Activated naive CD4-positive, alpha-beta T cell treated with anti-CD3 and anti-CD28 coated beads for 36 hours (primary cell): Measurements from ENCODE around the gene SLX9. TPM values are rescaled to one million over a fixed set of nuclear protein-coding genes. Genes with fewer than 3 reads are reported as not detected.
"Not testable (repeated sequence)": the region's sequence is repeated elsewhere in the genome, so short reads cannot be mapped to it uniquely, and the experiment has no call there.

Experiments
- CTCF ChIA-PET: fragments of 350-600 bp; sonication (Branson Sonifier 250); formaldehyde crosslinking; loops from one replicate; lab custom pipeline; 2021; ENCODE audit warnings: antibody characterized with exemption; lab: Charles Lee
- DNase-seq: peaks from one replicate; pipeline ENCODE4 v3.0.0-alpha.2; 2020
- H3K27ac Mint-ChIP-seq: one replicate; pipeline ENCODE4 v1.8.0; 2021; ENCODE audit warnings: mild to moderate bottlenecking, mixed read lengths
- H3K27me3 Mint-ChIP-seq: one replicate; pipeline ENCODE4 v1.8.0; 2021; ENCODE audit warnings: low read depth, mixed read lengths
- H3K36me3 Mint-ChIP-seq: one replicate; pipeline ENCODE4 v1.8.0; 2021; ENCODE audit warnings: low read depth, mixed read lengths
- H3K4me1 Mint-ChIP-seq: one replicate; pipeline ENCODE4 v1.8.0; 2021; ENCODE audit warnings: low read depth, mixed read lengths
- H3K4me3 Mint-ChIP-seq: one replicate; pipeline ENCODE4 v1.8.0; 2021; ENCODE audit warnings: mild to moderate bottlenecking, moderate library complexity, mixed read lengths
- H3K9me3 Mint-ChIP-seq: one replicate; pipeline ENCODE4 v1.8.0; 2021; ENCODE audit warnings: mixed read lengths
- intact Hi-C: fragments of 100-400 bp; cut with micrococcal nuclease; formaldehyde crosslinking; loops from one replicate; pipeline ENCODE4 v1.15.1; 2023
- total RNA-seq, 2 experiments: library from RNA; stranded (reverse); gene quantifications; one replicate each; pipeline ENCODE4 v1.2.3, GENCODE V29; 2021

The SLX9 gene
- total RNA-seq, 2 experiments from 2014 or later, result 61.8 to 63.4 TPM

DNA sequence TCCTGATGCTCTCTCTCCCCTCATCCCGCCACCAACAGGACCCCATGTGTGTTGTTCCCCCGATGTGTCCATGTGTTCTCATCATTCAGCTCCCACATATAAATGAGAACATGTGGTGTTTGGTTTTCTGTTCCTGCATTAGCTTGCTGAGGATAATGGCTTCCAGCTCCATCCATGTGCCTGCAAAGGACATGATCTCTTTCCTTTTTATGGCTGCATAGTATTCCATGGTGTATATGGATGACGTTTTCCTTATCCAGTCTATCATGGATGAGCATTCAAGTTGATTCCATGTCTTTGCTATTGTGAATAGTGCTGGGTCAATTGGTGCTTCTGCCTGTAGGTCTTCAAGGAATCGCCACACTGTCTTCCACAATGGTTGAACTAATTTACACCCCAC, 84.7 kb downstream of the SLX9 start:
- intact Hi-C loops, DNase-seq, H3K9me3 Mint-ChIP-seq, H3K4me3 Mint-ChIP-seq, H3K36me3 Mint-ChIP-seq, H3K27ac Mint-ChIP-seq, H3K27me3 Mint-ChIP-seq, CTCF ChIA-PET, H3K4me1 Mint-ChIP-seq: not testable (repeated sequence)

DNA sequence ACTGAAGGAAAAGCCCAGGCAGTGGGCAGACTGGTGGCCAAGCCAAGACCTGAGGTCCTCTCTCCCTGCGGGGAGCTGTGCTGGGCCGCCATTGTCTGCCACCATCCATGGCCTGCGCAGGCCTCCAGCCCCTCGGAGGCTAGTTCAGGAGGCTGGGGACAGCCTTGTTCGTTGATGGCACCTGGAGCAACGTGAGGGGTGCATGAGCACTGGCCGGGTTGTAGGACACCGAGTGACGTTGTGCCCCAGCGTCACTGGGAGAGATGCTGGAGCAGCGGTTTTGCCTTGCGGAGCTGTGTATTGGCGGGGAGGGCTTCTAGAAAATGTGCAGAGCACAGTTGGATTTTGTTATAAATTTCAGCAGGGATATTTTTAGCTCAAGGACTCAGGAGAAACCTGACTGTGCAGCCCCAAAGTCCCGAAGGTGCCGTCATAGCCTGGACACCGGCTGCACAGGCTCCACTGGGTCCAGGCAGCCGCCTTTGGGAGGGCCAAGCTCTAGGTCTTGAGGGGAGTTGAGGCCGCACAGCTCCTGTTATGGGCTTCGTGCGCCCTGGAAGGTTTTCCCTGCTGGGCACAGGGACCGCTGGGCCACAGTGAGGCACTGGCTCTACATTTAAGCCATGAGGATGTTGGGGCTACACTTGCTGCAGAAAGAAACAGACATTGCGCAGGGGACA, 86.4 kb downstream of the SLX9 start:
- Mint-ChIP-seq H3K27ac (no peak overlapping the region), H3K36me3 (no peaks in the 10 kb centered on the region), H3K4me1 (no peaks in the 10 kb centered on the region), H3K9me3 (peaks cover 8% of the 10 kb centered on the region), H3K27me3 (peaks cover 2% of the 10 kb centered on the region), H3K4me3 (no peak overlapping the region)
- intact Hi-C loops, result no loop called here
- no peak for DNase-seq
- CTCF ChIA-PET, result interaction anchor here (0.6 to 1.1 kb wide), 2 partner anchors 52 to 112 kb away, joined by 3 read pairs; no protein-coding TSS in a partner anchor

Other genes with a start within 250 kb of the SLX9 start
- not detected for gene KRTAP10-12, start 242.9 kb upstream of the SLX9 start, total RNA-seq
- not detected for gene TSPEAR, start 228.5 kb upstream of the SLX9 start, total RNA-seq
- gene UBE2G2, start 138.2 kb upstream of the SLX9 start, total RNA-seq, result 10 to 100 TPM; 94.0 to 95.2 TPM
- gene SUMO3, start 122.0 kb upstream of the SLX9 start, total RNA-seq, result 10 to 100 TPM; 87.1 to 94.7 TPM
- gene PTTG1IP, start 66.3 kb upstream of the SLX9 start, total RNA-seq, result 10 to 100 TPM; 37.6 to 38.5 TPM
- gene ITGB2, start 19.1 kb upstream of the SLX9 start, total RNA-seq, result 100 to 1,000 TPM; 182 to 185 TPM
- gene ADARB1, start 134.6 kb downstream of the SLX9 start, total RNA-seq, result 10 to 100 TPM; 30.1 to 33.3 TPM